ENCODE measurements around the gene NR1D2.
"Not testable (repeated sequence)": the region's sequence is repeated elsewhere in the genome, so short reads cannot be mapped to it uniquely, and the experiment has no call there.

NR1D2 gene

GRCh38 chr3:23999012-23999641 lies 54.0 kb downstream of the NR1D2 start:
- no peak overlapping the region for H3K4me3 ChIP-seq (ENCODE audit: low read depth, low read length)
- peak; percentile 65 for DNase-seq (ENCODE audit: low read depth)
- TF ChIP-seq CTCF (IDR thresholded peaks at IDR 0.05; ENCODE audit: insufficient read depth, low read depth, low read length, missing control alignments): peak; percentile 90

GRCh38 chr3:24002129-24002528 lies 57.0 kb downstream of the NR1D2 start:
- no peak overlapping the region for H3K4me3 ChIP-seq (ENCODE audit: low read depth, low read length)
- TF ChIP-seq CTCF (IDR thresholded peaks at IDR 0.05; ENCODE audit: insufficient read depth, low read depth, low read length, missing control alignments): no peak
- no peak for DNase-seq (ENCODE audit: low read depth)

DNA sequence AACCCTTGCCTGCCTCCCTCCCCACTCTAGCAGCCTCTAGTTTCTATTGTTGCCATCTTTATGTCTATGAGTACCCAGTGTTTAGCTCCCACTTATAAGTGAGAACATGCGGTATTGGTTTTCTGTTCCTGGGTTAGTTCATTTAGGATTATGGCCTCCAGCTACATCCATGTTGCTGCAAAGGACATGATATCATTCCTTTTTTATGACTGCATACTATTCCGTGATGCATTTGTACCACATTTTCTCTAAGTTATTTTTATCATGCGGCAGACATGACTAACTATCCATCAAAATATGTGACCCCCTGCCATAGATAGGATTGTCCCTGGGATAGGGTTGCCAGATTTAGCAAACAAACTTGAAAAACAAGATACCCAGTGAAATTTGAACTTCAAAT lies 58.4 kb downstream of the NR1D2 start:
- no peak for TF ChIP-seq CTCF (IDR thresholded peaks at IDR 0.05; ENCODE audit: insufficient read depth, low read depth, low read length, missing control alignments)
- DNase-seq (ENCODE audit: low read depth): no peak
- H3K4me3 ChIP-seq (ENCODE audit: low read depth, low read length): no peak overlapping the region

- TF ChIP-seq CTCF (IDR thresholded peaks at IDR 0.05; ENCODE audit: insufficient read depth, low read depth, low read length, missing control alignments): no peak
- peak; percentile 69 for DNase-seq (ENCODE audit: low read depth)
- no peak overlapping the region for H3K4me3 ChIP-seq (ENCODE audit: low read depth, low read length)
Observed at GRCh38 chr3:24004171-24004938, 59.3 kb downstream of the NR1D2 start.

DNA sequence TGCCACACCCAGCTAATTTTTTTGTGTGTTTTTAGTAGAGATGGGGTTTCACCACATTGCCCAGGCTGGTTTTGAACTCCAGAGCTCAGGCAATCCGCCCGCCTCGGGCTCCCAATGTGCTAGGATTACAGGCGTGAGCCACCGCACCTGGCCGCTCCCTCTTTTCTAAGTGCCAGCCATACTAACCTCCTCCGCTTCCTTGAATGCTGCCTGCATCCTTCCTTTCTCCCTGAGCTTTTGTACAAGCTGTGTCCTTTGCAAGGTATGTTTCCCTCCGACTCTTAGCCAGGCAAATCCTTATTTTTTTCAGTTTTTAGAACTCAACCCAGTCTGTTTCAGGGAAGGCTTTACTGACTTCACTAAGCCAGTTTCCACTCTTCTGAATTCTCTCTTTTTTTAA lies 60.6 kb downstream of the NR1D2 start:
- TF ChIP-seq CTCF (IDR thresholded peaks at IDR 0.05; ENCODE audit: insufficient read depth, low read depth, low read length, missing control alignments): no peak
- no peak for DNase-seq (ENCODE audit: low read depth)
- no peak overlapping the region for H3K4me3 ChIP-seq (ENCODE audit: low read depth, low read length)

DNA sequence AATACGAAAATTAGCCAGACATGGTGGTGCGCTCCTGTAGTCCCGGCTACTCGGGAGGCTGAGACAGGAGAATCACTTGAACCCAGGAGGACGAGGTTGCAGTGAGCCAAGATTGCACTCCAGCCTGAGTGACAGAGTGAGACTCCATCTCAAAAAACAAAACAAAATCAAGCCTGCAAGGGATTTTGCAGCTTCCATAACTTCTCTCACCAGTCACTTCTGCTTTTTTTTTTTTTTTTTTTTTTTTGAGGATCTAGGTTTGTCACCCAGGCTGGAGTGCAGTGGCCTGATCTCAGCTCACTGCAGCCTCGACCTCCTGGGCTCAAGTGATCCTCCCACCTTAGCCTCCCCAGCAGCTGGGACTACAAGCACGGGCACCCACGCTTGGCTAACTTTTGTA lies 65.7 kb downstream of the NR1D2 start:
- DNase-seq (ENCODE audit: low read depth): not testable (repeated sequence)

GRCh38 chr3:24012589-24013269 lies 67.6 kb downstream of the NR1D2 start:
- H3K4me3 ChIP-seq (ENCODE audit: low read depth, low read length): no peak overlapping the region
- peak; percentile 26 for DNase-seq (ENCODE audit: low read depth)
- TF ChIP-seq CTCF (IDR thresholded peaks at IDR 0.05; ENCODE audit: insufficient read depth, low read depth, low read length, missing control alignments): no peak

More for the DNA sequence above, 65.7 kb downstream of the NR1D2 start:
- not testable (repeated sequence) for H3K4me3 ChIP-seq (ENCODE audit: low read depth, low read length)

Data from GM12865 (cell line).